Thyroid gland (tissue), 4 donors: ENCODE measurements around the gene CNPY4. TPM values are rescaled to one million over a fixed set of nuclear protein-coding genes. Genes with fewer than 3 reads are reported as not detected.

Source experiments
- DNase-seq, 2 donors: peaks; one replicate each; pipeline ENCODE4 v3.0.0-alpha.2; 2019
- H3K27ac ChIP-seq, 3 donors: fragments of 200-600 bp; sonication (generic); 1 replicate in 2 of 3; 2 replicates in 1 of 3; pipeline ENCODE4 v1.5.1; 2016 to 2019; ENCODE audit warnings: mild to moderate bottlenecking in 1 of 3, moderate library complexity in 1 of 3
- H3K27me3 ChIP-seq: fragments of 200-600 bp; sonication (generic); one replicate; pipeline ENCODE4 v1.5.1; 2019
- H3K36me3 ChIP-seq, 2 donors: fragments of 200-600 bp; sonication (generic); one replicate each; pipeline ENCODE4 v1.5.1; 2016 to 2019
- H3K4me1 ChIP-seq, 2 donors: fragments of 200-600 bp; sonication (generic); one replicate each; pipeline ENCODE4 v1.5.1; 2017 to 2019
- H3K4me3 ChIP-seq, 3 donors: fragments of 200-600 bp; sonication (generic); replicated peaks in 1 of 3; 1 replicate in 2 of 3; 2 replicates in 1 of 3; pipeline ENCODE4 v1.5.1; 2016; ENCODE audit warnings: mild to moderate bottlenecking in 1 of 3
- H3K9me3 ChIP-seq: fragments of 200-600 bp; sonication (generic); one replicate; pipeline ENCODE4 v1.5.1; 2017
- POLR2A ChIP-seq, 2 donors: fragments of 450-650 bp; IDR thresholded peaks; one replicate each; pipeline ENCODE4 v1.6.1; 2017; ENCODE audit warnings: antibody characterized with exemption in 2 of 2, mild to moderate bottlenecking in 2 of 2, moderate library complexity in 1 of 2
- WGBS, 2 donors: methylation state at CpG; one replicate each; pipeline ENCODE4 v1.1.5; 2017; 5-methylcytosine and 5-hydroxymethylcytosine counted together
- intact Hi-C: fragments of 100-400 bp; cut with DNase I; formaldehyde crosslinking; loops from one replicate; pipeline ENCODE4 v1.15.1; 2023
- total RNA-seq, 4 donors: library from RNA; depleted of rRNA; stranded (reverse); fragments of >200 nt; gene quantifications; one replicate each; pipeline ENCODE4 v1.2.3, GENCODE V29; 2016
- TF ChIP-seq, protein P1 (sequence below), 6 experiments: fragments of 200-600 bp in 3 of 6; fragments of 450-650 bp in 3 of 6; sonication (generic) in 3 of 6; IDR thresholded peaks; one replicate each; pipeline ENCODE4 v1.5.1; 2016 to 2019; ENCODE audit warnings: antibody characterized with exemption in 6 of 6, mild to moderate bottlenecking in 2 of 6, inconsistent platforms in 1 of 6, moderate library complexity in 1 of 6

CNPY4 gene
- total RNA-seq, 4 donors from 2014 or later, result 4.1 to 14.5 (median 13.1) TPM

- Histone ChIP-seq H3K36me3 (peaks cover 16 to 25% of the 10 kb centered on the region in 2 donors), H3K4me1 (peaks cover under 1 to 5% of the 10 kb centered on the region in 2 donors), H3K4me3 (no peak overlapping the region), H3K9me3 (no peaks in the 10 kb centered on the region), H3K27me3 (no peaks in the 10 kb centered on the region), H3K27ac (no peak overlapping the region)
- intact Hi-C loops, result no loop called here
- TF ChIP-seq, protein P1, sequence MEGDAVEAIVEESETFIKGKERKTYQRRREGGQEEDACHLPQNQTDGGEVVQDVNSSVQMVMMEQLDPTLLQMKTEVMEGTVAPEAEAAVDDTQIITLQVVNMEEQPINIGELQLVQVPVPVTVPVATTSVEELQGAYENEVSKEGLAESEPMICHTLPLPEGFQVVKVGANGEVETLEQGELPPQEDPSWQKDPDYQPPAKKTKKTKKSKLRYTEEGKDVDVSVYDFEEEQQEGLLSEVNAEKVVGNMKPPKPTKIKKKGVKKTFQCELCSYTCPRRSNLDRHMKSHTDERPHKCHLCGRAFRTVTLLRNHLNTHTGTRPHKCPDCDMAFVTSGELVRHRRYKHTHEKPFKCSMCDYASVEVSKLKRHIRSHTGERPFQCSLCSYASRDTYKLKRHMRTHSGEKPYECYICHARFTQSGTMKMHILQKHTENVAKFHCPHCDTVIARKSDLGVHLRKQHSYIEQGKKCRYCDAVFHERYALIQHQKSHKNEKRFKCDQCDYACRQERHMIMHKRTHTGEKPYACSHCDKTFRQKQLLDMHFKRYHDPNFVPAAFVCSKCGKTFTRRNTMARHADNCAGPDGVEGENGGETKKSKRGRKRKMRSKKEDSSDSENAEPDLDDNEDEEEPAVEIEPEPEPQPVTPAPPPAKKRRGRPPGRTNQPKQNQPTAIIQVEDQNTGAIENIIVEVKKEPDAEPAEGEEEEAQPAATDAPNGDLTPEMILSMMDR (IDR thresholded peaks at IDR 0.05), result no peak
- TF ChIP-seq POLR2A (IDR thresholded peaks at IDR 0.05), result no peak
- no peak for DNase-seq
- 92 to 95% methylated on average over 7 of the region's 7 CpGs for WGBS, 2 donors
These were observed 4.4 kb upstream of the CNPY4 start for GRCh38 chr7:100115026-100115425.

- TF ChIP-seq, protein P1 (IDR thresholded peaks at IDR 0.05), result no peak
- no peak for TF ChIP-seq POLR2A (IDR thresholded peaks at IDR 0.05)
- 26% methylated on average over 15 to 18 of the region's 18 CpGs for WGBS, 2 donors
- no peaks in the 10 kb centered on the region for H3K36me3 ChIP-seq
- intact Hi-C loops, result no loop called here
- H3K27ac ChIP-seq, result peak overlapping the region in 2 of 3 donors; percentile 81 to 96
- peak overlapping the region; percentile 30 to 85 (median 77) for H3K4me3 ChIP-seq
- H3K27me3 ChIP-seq, result no peaks in the 10 kb centered on the region
- no peak for DNase-seq
- H3K9me3 ChIP-seq, result no peaks in the 10 kb centered on the region
- peaks cover 7 to 12% of the 10 kb centered on the region in 2 donors for H3K4me1 ChIP-seq
These were observed 904 bp upstream of the CNPY4 start for GRCh38 chr7:100118388-100119071.

GRCh38 chr7:100119970-100120732, 717 bp downstream of the CNPY4 start:
- peak; percentile 50 to 52 for DNase-seq
- H3K27me3 ChIP-seq, result no peaks in the 10 kb centered on the region
- no peaks in the 10 kb centered on the region for H3K9me3 ChIP-seq
- peak overlapping the region; percentile 27 to 85 (median 40) for H3K4me3 ChIP-seq
- WGBS, 2 donors, result 26 to 36% methylated on average over 12 to 16 of the region's 19 CpGs
- TF ChIP-seq, protein P1 (IDR thresholded peaks at IDR 0.05), result no peak
- TF ChIP-seq POLR2A (IDR thresholded peaks at IDR 0.05), result no peak
- no peaks in the 10 kb centered on the region for H3K36me3 ChIP-seq
- H3K4me1 ChIP-seq, result peaks cover 7 to 13% of the 10 kb centered on the region in 2 donors
- intact Hi-C loops, result no loop called here
- H3K27ac ChIP-seq, result peak overlapping the region in 2 of 3 donors; percentile 81 to 96

DNA sequence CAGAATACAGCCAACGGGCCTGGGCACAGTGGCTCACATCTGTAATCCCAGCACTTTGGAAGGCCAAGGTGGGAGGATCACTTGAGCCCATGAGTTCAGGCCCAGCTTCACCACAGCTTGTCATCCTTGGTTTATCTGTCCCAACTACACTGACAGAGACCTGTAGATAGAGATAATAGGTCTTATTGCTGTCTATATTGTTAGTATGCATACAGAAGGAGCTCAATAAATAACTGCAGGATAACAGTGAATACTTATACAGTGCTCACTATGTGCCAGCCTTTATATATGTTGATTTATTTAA, 1.3 kb downstream of the CNPY4 start:
- no peak for DNase-seq
- Histone ChIP-seq H3K4me1 (peaks cover 7 to 19% of the 10 kb centered on the region in 2 donors), H3K36me3 (no peaks in the 10 kb centered on the region), H3K4me3 (no peak overlapping the region), H3K9me3 (no peaks in the 10 kb centered on the region), H3K27ac (peak overlapping the region in 1 of 3 donors; percentile 96), H3K27me3 (no peaks in the 10 kb centered on the region)
- 31 to 53% methylated on average over 1 of the region's 1 CpG for WGBS, 2 donors
- intact Hi-C loops, result no loop called here
- TF ChIP-seq, protein P1 (IDR thresholded peaks at IDR 0.05), result no peak
- TF ChIP-seq POLR2A (IDR thresholded peaks at IDR 0.05), result no peak

DNA sequence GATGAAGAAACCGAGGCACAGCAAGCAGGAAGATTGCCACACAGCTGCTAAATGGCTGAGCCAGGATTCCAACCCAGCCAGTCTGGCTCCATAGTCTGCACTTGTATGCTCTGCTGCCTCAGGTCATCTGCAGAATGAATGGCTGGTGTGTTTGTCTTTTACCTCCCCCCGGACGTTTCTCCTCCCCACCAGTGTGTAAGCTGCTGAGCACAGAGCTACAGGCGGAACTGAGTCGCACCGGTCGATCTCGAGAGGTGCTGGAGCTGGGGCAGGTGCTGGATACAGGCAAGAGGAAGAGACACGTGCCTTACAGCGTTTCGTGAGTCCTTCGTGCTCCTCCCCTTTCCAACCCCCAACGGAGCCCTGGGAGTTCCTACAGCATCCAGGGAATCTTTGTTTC, 2.6 kb downstream of the CNPY4 start:
- H3K4me1 ChIP-seq, result peaks cover 13 to 24% of the 10 kb centered on the region in 2 donors
- no peaks in the 10 kb centered on the region for H3K27me3 ChIP-seq
- DNase-seq, result peak; percentile 19 to 20
- no peak overlapping the region for H3K4me3 ChIP-seq
- no peaks in the 10 kb centered on the region for H3K9me3 ChIP-seq
- intact Hi-C loops, result no loop called here
- H3K36me3 ChIP-seq, result no peaks in the 10 kb centered on the region
- no peak overlapping the region for H3K27ac ChIP-seq
- TF ChIP-seq, protein P1 (IDR thresholded peaks at IDR 0.05), result no peak
- 61 to 64% methylated on average over 13 of the region's 13 CpGs for WGBS, 2 donors
